Fibroblast of villous mesenchyme (primary cell): ENCODE data around the gene CPNE4. TPM values are rescaled to one million over a fixed set of nuclear protein-coding genes. Genes with fewer than 3 reads are reported as not detected.

Experiments used
- DNase-seq: peaks from one replicate; pipeline ENCODE4 v3.0.0-alpha.2; 2010; ENCODE audit warnings: low read depth
- H3K4me3 ChIP-seq: 2 replicates; pipeline ENCODE4 v1.5.1; 2011; ENCODE audit warnings: low read depth, mild to moderate bottlenecking, low read length
- CTCF ChIP-seq: IDR thresholded peaks from 2 replicates; pipeline ENCODE4 v1.5.1; 2012; ENCODE audit warnings: low read depth, mild to moderate bottlenecking, low read length; ENCODE audit not compliant: insufficient read depth
- total RNA-seq: library from RNA; depleted of rRNA; stranded (reverse); fragments of >200 nt; gene quantifications from 2 replicates; pipeline ENCODE4 v1.2.3, GENCODE V29; 2012

Gene CPNE4
- total RNA-seq, 1 donor = not detected

GRCh38 chr3:131995891-131996290 is 38.9 kb downstream of the CPNE4 start:
- TF ChIP-seq CTCF = no peak
- no peak for DNase-seq
- no peak overlapping the region for H3K4me3 ChIP-seq

- H3K4me3 ChIP-seq = no peak overlapping the region
Observed at GRCh38 chr3:131989318-131989717, 45.5 kb downstream of the CPNE4 start.

GRCh38 chr3:131988209-131988608 is 46.6 kb downstream of the CPNE4 start:
- DNase-seq = no peak

More at GRCh38 chr3:131989318-131989717, 45.5 kb downstream of the CPNE4 start:
- no peak for DNase-seq
- TF ChIP-seq CTCF = no peak

GRCh38 chr3:131983689-131984088 is 51.1 kb downstream of the CPNE4 start:
- no peak for TF ChIP-seq CTCF
- DNase-seq = no peak
- no peak overlapping the region for H3K4me3 ChIP-seq

More at GRCh38 chr3:131988209-131988608, 46.6 kb downstream of the CPNE4 start:
- no peak for TF ChIP-seq CTCF
- no peak overlapping the region for H3K4me3 ChIP-seq

- no peak overlapping the region for H3K4me3 ChIP-seq
- DNase-seq = no peak
- TF ChIP-seq CTCF = no peak
Observed at GRCh38 chr3:131981323-131981722, 53.5 kb downstream of the CPNE4 start.

- no peak for DNase-seq
- H3K4me3 ChIP-seq = no peak overlapping the region
- no peak for TF ChIP-seq CTCF
Observed at GRCh38 chr3:131976448-131976847, 58.4 kb downstream of the CPNE4 start.

- TF ChIP-seq CTCF = no peak
- H3K4me3 ChIP-seq = no peak overlapping the region
- DNase-seq = no peak
Observed at GRCh38 chr3:131975047-131975446, 59.8 kb downstream of the CPNE4 start.
